Middle frontal gyrus (tissue), 1 donor: ENCODE data around the gene RPS21.

Experiments
- DNase-seq: peaks from one replicate; pipeline ENCODE4 v3.0.0-alpha.2; 2015; ENCODE audit warnings: low spot score; ENCODE audit errors: extremely low spot score

RPS21 gene

GRCh38 chr20:62354031-62354808, 32.7 kb upstream of the RPS21 start:
- DNase-seq = no peak

- no peak for DNase-seq
Measured at GRCh38 chr20:62354811-62355341, 32.0 kb upstream of the RPS21 start.

DNA sequence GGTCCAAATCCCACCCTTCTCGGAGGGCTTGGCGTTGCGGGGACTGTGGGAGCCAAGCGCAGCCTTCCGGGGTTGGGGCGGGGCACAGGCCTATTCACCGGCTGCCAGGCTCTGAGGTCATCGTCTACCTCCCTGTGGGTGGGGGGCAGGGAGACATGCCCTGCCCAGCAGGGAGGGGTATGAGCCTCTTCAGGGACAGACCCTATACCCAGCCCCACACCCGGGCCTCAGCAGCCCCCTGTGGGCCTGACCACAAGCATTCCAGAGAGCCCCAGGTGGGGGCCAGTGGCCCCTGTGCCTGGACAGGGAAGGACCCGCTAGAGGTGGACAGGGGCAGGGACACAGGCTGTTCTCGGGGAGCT, 31.4 kb upstream of the RPS21 start:
- no peak for DNase-seq

- no peak for DNase-seq
Measured at GRCh38 chr20:62355878-62356588, 30.9 kb upstream of the RPS21 start.

GRCh38 chr20:62356589-62357186, 30.2 kb upstream of the RPS21 start:
- DNase-seq = no peak

- DNase-seq = no peak
Measured at GRCh38 chr20:62357187-62357667, 29.7 kb upstream of the RPS21 start.

GRCh38 chr20:62357681-62358080, 29.2 kb upstream of the RPS21 start:
- no peak for DNase-seq

- no peak for DNase-seq
Measured at GRCh38 chr20:62358171-62359042, 28.5 kb upstream of the RPS21 start.

GRCh38 chr20:62359043-62359490, 27.8 kb upstream of the RPS21 start:
- no peak for DNase-seq

GRCh38 chr20:62359491-62360121, 27.3 kb upstream of the RPS21 start:
- no peak for DNase-seq

GRCh38 chr20:62360854-62361798, 25.8 kb upstream of the RPS21 start:
- no peak for DNase-seq

DNA sequence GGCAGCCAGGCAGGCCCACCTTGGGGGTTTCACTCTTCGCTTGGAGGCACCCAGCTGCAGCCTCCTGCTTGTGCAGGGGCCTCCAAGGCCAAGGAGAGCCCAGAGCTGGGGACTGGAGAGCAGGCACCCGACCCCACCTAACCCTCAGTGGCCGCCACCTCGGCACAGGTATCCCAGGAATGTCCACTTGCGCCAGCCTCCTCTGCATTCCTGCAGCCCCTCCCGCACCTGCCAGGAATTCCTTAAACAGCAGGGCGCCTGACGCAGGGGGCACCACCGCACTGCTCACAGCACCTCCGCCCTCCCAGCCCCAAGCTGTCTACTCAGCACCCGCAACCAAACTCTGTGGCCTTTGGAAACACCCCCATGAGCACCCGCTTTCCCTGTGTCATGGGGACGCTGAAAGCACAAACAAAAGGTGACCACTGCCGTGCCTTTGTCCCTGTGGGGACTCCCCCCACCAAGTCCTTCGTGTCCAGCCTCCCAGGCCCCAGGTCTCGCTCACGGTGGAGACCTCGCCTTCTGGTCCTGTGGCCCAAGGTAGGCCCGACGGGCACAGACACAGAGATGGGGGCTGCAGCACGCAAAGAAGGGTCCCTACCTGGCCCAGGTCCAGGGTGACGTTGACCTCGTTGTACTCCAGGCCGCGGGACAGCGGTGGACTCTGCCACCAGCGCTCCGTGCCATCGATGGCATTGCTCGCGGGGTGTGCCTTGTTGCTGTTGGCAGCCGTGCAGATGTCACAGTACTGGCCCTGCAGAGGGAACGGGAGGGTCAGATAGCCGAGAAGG, 24.9 kb upstream of the RPS21 start:
- DNase-seq = no peak

DNA sequence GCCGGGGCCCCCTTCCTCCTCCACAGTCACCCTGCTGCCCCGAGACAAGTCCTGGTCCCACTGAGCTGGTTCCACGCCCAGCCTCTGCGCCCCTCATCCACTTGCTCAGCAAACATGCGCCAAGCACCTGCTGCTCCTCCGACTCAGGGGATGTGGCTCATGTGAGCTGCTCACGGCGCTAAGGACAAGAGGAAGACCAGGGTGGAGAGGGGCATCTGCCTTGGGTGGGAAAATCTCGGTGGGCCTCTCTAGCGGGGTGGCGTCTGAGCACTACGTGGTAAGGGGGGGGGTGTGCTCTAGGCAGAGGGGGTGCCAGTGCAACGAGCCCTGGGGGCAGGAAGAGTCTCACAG, 24.3 kb upstream of the RPS21 start:
- DNase-seq = no peak

GRCh38 chr20:62362991-62363919, 23.6 kb upstream of the RPS21 start:
- no peak for DNase-seq

GRCh38 chr20:62363920-62364851, 22.7 kb upstream of the RPS21 start:
- no peak for DNase-seq

GRCh38 chr20:62364911-62365736, 21.8 kb upstream of the RPS21 start:
- DNase-seq = no peak
